MM.1S (cell line): ENCODE measurements around the gene SRSF2.

Experiments
- DNase-seq: peaks from one replicate; pipeline ENCODE4 v3.0.0-alpha.2; 2015
- H2AFZ ChIP-seq: fragments of 300-600 bp; sonication (generic); 2 replicates; pipeline ENCODE4 v1.6.0; 2016; ENCODE audit warnings: antibody characterized with exemption, low read length
- H3F3A ChIP-seq: fragments of 300-600 bp; sonication (generic); 2 replicates; pipeline ENCODE4 v1.6.1; 2016; ENCODE audit warnings: mild to moderate bottlenecking, antibody characterized with exemption, low read length, moderate library complexity, mixed read lengths; ENCODE audit not compliant: insufficient read depth
- H3K27ac ChIP-seq: fragments of 300-600 bp; sonication (generic); 2 replicates; pipeline ENCODE4 v1.5.1; 2016; ENCODE audit warnings: mild to moderate bottlenecking, low read length
- H3K27me3 ChIP-seq: fragments of 300-600 bp; sonication (generic); replicated peaks from 2 replicates; pipeline ENCODE4 v1.6.0; 2016; ENCODE audit warnings: low read length; ENCODE audit not compliant: insufficient read depth
- H3K36me3 ChIP-seq: fragments of 300-600 bp; sonication (generic); replicated peaks from 2 replicates; pipeline ENCODE4 v1.6.1; 2016; ENCODE audit warnings: mild to moderate bottlenecking, low read length, mixed read lengths; ENCODE audit not compliant: insufficient read depth
- H3K4me1 ChIP-seq: fragments of 300-600 bp; sonication (generic); 2 replicates; pipeline ENCODE4 v1.6.1; 2016; ENCODE audit warnings: low read length, mixed read lengths
- H3K4me2 ChIP-seq: fragments of 300-600 bp; sonication (generic); 2 replicates; pipeline ENCODE4 v1.6.0; 2016; ENCODE audit warnings: low read depth, low read length
- H3K4me3 ChIP-seq: fragments of 300-600 bp; sonication (generic); 2 replicates; pipeline ENCODE4 v1.5.1; 2016; ENCODE audit warnings: low read length, mixed read lengths
- H3K79me2 ChIP-seq: fragments of 300-600 bp; sonication (generic); 2 replicates; pipeline ENCODE4 v1.6.1; 2016; ENCODE audit warnings: mixed run types, low read length, mixed read lengths
- H3K9ac ChIP-seq: fragments of 300-600 bp; sonication (generic); 2 replicates; pipeline ENCODE4 v1.6.1; 2016; ENCODE audit warnings: low read length, mixed read lengths
- H3K9me2 ChIP-seq: fragments of 300-600 bp; sonication (generic); replicated peaks from 2 replicates; pipeline ENCODE4 v1.6.1; 2016; ENCODE audit warnings: mild to moderate bottlenecking, low read length, mixed read lengths; ENCODE audit not compliant: insufficient read depth
- H3K9me3 ChIP-seq: fragments of 300-600 bp; sonication (generic); replicated peaks from 2 replicates; pipeline ENCODE4 v1.6.1; 2016; ENCODE audit warnings: mild to moderate bottlenecking, low read length, mixed read lengths; ENCODE audit not compliant: insufficient read depth
- H4K20me1 ChIP-seq: fragments of 300-600 bp; sonication (generic); 2 replicates; pipeline ENCODE4 v1.6.1; 2016; ENCODE audit warnings: mild to moderate bottlenecking, low read length, moderate library complexity, mixed read lengths; ENCODE audit not compliant: insufficient read depth
- EZH2 ChIP-seq: fragments of 300-600 bp; sonication (generic); optimal IDR thresholded peaks from 2 replicates; pipeline ENCODE3; 2017; ENCODE audit warnings: low read depth, mild to moderate bottlenecking, antibody characterized with exemption, low read length, mixed read lengths
- EZH2phosphoT487 ChIP-seq: fragments of 300-600 bp; sonication (generic); IDR thresholded peaks from 2 replicates; pipeline ENCODE4 v1.6.1; 2018; ENCODE audit warnings: antibody characterized with exemption, low read length
- TF ChIP-seq, protein P1 (sequence below): fragments of 300-600 bp; sonication (generic); IDR thresholded peaks from 2 replicates; pipeline ENCODE4 v1.5.1; 2016; ENCODE audit warnings: antibody characterized with exemption, low read length, mixed read lengths

Gene SRSF2

GRCh38 chr17:76753061-76753961, 16.2 kb upstream of the SRSF2 start:
- H3K79me2 ChIP-seq, result no peaks in the 10 kb centered on the region
- TF ChIP-seq EZH2phosphoT487 (no peak), EZH2 (no peak)
- TF ChIP-seq, protein P1, sequence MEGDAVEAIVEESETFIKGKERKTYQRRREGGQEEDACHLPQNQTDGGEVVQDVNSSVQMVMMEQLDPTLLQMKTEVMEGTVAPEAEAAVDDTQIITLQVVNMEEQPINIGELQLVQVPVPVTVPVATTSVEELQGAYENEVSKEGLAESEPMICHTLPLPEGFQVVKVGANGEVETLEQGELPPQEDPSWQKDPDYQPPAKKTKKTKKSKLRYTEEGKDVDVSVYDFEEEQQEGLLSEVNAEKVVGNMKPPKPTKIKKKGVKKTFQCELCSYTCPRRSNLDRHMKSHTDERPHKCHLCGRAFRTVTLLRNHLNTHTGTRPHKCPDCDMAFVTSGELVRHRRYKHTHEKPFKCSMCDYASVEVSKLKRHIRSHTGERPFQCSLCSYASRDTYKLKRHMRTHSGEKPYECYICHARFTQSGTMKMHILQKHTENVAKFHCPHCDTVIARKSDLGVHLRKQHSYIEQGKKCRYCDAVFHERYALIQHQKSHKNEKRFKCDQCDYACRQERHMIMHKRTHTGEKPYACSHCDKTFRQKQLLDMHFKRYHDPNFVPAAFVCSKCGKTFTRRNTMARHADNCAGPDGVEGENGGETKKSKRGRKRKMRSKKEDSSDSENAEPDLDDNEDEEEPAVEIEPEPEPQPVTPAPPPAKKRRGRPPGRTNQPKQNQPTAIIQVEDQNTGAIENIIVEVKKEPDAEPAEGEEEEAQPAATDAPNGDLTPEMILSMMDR, result no peak
- DNase-seq, result no peak
- no peak overlapping the region for H3K4me3 ChIP-seq
- H3F3A ChIP-seq, result no peaks in the 10 kb centered on the region
- H3K36me3 ChIP-seq, result peaks cover 3% of the 10 kb centered on the region; the same call in 1 of the 2 replicates
- H4K20me1 ChIP-seq, result no peaks in the 10 kb centered on the region
- H3K27ac ChIP-seq, result no peak overlapping the region
- H3K27me3 ChIP-seq, result no peaks in the 10 kb centered on the region
- no peaks in the 10 kb centered on the region for H3K9me2 ChIP-seq
- H3K9me3 ChIP-seq, result no peaks in the 10 kb centered on the region
- H3K9ac ChIP-seq, result no peak overlapping the region
- H3K4me1 ChIP-seq, result peaks cover 9% of the 10 kb centered on the region
- H3K4me2 ChIP-seq, result no peak overlapping the region
- no peak overlapping the region for H2AFZ ChIP-seq

GRCh38 chr17:76752006-76752405, 14.9 kb upstream of the SRSF2 start:
- no peak for DNase-seq
- Histone ChIP-seq H3K4me2 (no peak overlapping the region), H3K9me3 (no peaks in the 10 kb centered on the region), H4K20me1 (no peaks in the 10 kb centered on the region), H2AFZ (no peak overlapping the region), H3K9ac (no peak overlapping the region), H3K36me3 (peaks cover 3% of the 10 kb centered on the region; the same call in 1 of the 2 replicates), H3K4me3 (no peak overlapping the region), H3K4me1 (peaks cover 9% of the 10 kb centered on the region), H3K79me2 (no peaks in the 10 kb centered on the region), H3F3A (no peaks in the 10 kb centered on the region), H3K27me3 (no peaks in the 10 kb centered on the region), H3K9me2 (no peaks in the 10 kb centered on the region), H3K27ac (no peak overlapping the region)
- TF ChIP-seq EZH2, result no peak
- TF ChIP-seq, protein P1, result no peak

- no peak for TF ChIP-seq EZH2
- TF ChIP-seq, protein P1, result no peak
- no peak for TF ChIP-seq EZH2phosphoT487
- H2AFZ ChIP-seq, result no peak overlapping the region
Observed at GRCh38 chr17:76751416-76751993, 14.4 kb upstream of the SRSF2 start.

More at GRCh38 chr17:76751416-76751993, 14.4 kb upstream of the SRSF2 start:
- no peaks in the 10 kb centered on the region for H3K27me3 ChIP-seq
- no peak overlapping the region for H3K4me2 ChIP-seq
- H3K9me2 ChIP-seq, result no peaks in the 10 kb centered on the region
- no peaks in the 10 kb centered on the region for H3K79me2 ChIP-seq
- H4K20me1 ChIP-seq, result no peaks in the 10 kb centered on the region
- no peak for DNase-seq
- no peak overlapping the region for H3K4me3 ChIP-seq
- no peak overlapping the region for H3K27ac ChIP-seq
- peaks cover 9% of the 10 kb centered on the region for H3K4me1 ChIP-seq
- H3K9ac ChIP-seq, result no peak overlapping the region
- no peaks in the 10 kb centered on the region for H3F3A ChIP-seq
- H3K9me3 ChIP-seq, result no peaks in the 10 kb centered on the region
- H3K36me3 ChIP-seq, result peaks cover 3% of the 10 kb centered on the region; the same call in 1 of the 2 replicates
